Measurements from ENCODE around the gene SCLY. TPM values are rescaled to one million over a fixed set of nuclear protein-coding genes. Genes with fewer than 3 reads are reported as not detected.

SCLY gene
- total RNA-seq, 1 donor from 2014 or later = 49.2 TPM

- no peak within 1 kb of the TSS for H3K27ac Mint-ChIP-seq
- no peak for DNase-seq (ENCODE audit: low spot score, unreplicated experiment)
- H3K4me3 Mint-ChIP-seq (ENCODE audit: low read depth) = no peak within 1 kb of the TSS
Observed at GRCh38 chr2:238100049-238100820, 39.4 kb downstream of the SCLY start, which contains the start of gene ESPNL. Gene ESPNL (plus strand): TSS chr2:238100340. CDS start chr2:238100420, 80 bp downstream.

DNA sequence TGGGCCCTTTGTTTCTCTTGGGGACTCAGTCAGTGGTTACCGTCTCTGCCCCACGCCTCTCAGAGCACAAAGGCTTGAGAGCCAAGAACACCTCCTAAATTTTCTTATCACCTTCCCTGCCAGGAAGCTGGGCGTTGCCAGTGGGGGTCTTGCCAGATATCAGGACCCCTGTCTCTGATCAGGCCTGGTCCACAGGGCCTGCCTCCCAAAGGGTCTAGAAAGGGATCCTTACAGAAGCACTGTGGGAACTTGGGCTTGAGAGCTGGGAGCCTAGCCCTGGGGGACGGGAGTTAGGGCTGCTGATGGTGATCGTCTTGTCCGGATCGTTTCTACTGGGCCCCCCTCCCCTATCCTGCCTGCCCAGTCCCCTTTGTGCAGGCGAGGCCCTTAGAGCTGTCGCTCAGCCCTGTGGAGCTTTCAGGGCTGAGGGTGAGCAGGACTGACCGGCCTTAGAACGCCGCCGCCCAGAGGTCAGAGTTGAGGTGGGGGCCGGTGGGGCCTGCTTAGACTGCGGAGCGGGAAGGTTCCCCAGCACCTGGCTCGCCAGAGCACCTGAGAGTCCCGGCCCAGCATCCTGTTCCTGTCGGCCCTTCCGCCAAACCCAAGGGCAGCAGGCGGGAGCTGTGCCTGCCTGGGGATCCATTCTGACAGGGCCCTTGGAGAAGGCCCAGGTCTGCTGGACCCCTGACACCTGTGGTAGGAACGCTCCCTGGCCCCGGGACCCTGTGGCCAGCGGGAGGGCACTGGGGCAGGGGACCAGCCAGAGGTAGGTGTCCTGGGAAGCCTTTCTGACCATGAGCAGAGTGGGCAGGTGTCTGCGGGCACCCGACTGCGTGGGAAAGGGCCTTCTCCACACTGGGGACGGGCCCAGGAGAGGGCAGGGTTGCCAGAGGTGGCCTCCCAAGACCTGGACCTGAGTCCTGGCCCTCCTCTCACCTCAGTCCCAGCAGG is 40.3 kb downstream of the SCLY start:
- no peak for DNase-seq (ENCODE audit: low spot score, unreplicated experiment)
- TF ChIP-seq CTCF (IDR thresholded peaks at IDR 0.05; ENCODE audit: unreplicated experiment) = no peak
- peaks cover 5% of the 10 kb centered on the region for H3K36me3 Mint-ChIP-seq (ENCODE audit: insufficient read depth)
- H3K27me3 Mint-ChIP-seq = no peaks in the 10 kb centered on the region
- H3K9me3 Mint-ChIP-seq (ENCODE audit: low read depth) = no peaks in the 10 kb centered on the region
- H3K27ac Mint-ChIP-seq = no peak overlapping the region
- no peak overlapping the region for H3K4me3 Mint-ChIP-seq (ENCODE audit: low read depth)
- peaks cover 1% of the 10 kb centered on the region for H3K4me1 Mint-ChIP-seq (ENCODE audit: low read depth)

More at GRCh38 chr2:238100049-238100820, 39.4 kb downstream of the SCLY start, which contains the start of gene ESPNL:
- H3K27me3 Mint-ChIP-seq = no peaks in the 10 kb centered on the region
- H3K4me1 Mint-ChIP-seq (ENCODE audit: low read depth) = peaks cover 1% of the 10 kb centered on the region
- TF ChIP-seq CTCF (IDR thresholded peaks at IDR 0.05; ENCODE audit: unreplicated experiment) = no peak
- peaks cover 5% of the 10 kb centered on the region for H3K36me3 Mint-ChIP-seq (ENCODE audit: insufficient read depth)
- H3K9me3 Mint-ChIP-seq (ENCODE audit: low read depth) = no peaks in the 10 kb centered on the region

DNA sequence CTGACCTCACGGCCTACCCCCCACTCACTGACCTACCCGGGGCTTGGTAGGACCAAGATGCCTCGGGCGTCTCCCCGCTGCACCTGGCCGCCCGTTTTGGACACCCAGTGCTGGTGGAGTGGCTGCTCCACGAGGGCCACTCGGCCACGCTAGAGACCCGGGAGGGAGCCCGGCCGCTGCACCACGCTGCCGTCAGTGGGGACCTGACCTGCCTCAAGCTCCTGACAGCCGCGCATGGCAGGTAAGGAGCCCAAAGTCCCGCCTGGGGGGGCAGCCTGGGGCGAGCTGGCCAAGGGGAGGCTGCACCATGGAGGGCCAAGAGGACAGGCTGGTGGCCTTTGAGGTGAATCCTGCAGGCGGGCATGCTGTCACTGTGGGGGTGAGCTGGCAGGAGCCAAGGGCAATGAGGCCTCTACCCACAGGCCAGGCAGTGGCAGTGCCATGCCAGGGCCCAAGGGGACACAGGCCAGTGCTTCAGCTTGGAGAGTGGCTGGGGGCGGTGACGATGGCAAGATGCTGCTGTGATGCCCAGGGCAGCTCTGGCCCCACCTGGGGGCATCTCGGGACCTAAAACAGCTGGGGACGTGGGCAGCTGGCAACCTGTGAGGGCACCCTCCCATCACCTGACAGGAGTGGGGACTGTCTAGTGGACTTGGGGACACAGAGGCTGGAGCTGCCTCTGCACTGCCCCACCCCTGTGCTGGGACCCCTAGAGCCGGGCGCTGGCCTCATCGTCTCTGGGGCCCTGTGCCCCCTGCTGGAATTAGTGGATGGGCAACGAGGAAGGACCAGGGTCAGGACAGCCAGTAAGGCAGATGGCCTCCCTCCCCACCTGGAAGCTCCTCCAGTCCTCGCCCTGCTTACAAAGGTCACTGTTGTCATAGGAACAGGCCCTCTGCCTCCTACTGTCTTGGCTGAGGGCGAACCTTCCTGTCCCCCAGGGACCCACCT is 41.4 kb downstream of the SCLY start:
- DNase-seq (ENCODE audit: low spot score, unreplicated experiment) = no peak
- Mint-ChIP-seq H3K4me1 (ENCODE audit: low read depth) (peaks cover 1% of the 10 kb centered on the region), H3K4me3 (ENCODE audit: low read depth) (no peak overlapping the region)

DNA sequence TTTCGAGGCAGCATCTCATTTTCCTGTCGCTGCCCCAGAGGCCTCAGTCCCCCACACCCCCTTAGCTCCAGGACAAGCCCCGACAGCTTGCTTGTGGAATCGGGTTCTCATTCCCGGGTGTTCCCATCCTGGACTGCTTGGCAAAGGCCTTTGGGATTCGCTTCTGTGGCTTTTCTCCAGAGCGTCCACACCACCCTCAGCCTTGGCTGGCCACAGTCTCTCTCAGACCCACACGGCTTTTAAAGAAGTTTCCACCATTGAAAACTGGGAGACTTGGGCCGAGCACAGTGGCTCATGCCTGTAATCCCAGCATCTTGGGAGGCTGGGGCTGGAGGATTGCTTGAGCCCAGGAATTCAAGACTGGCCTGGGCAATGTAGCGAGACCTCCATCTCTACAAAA is 42.1 kb downstream of the SCLY start:
- Mint-ChIP-seq H3K36me3 (ENCODE audit: insufficient read depth) (peaks cover 2% of the 10 kb centered on the region), H3K4me1 (ENCODE audit: low read depth) (peaks cover 2% of the 10 kb centered on the region), H3K27me3 (no peaks in the 10 kb centered on the region)

More for the DNA sequence above, 41.4 kb downstream of the SCLY start:
- no peaks in the 10 kb centered on the region for H3K9me3 Mint-ChIP-seq (ENCODE audit: low read depth)
- H3K27me3 Mint-ChIP-seq = no peaks in the 10 kb centered on the region
- peaks cover 3% of the 10 kb centered on the region for H3K36me3 Mint-ChIP-seq (ENCODE audit: insufficient read depth)
- TF ChIP-seq CTCF (IDR thresholded peaks at IDR 0.05; ENCODE audit: unreplicated experiment) = no peak
- no peak overlapping the region for H3K27ac Mint-ChIP-seq

More for the DNA sequence above, 42.1 kb downstream of the SCLY start:
- no peak overlapping the region for H3K27ac Mint-ChIP-seq
- H3K9me3 Mint-ChIP-seq (ENCODE audit: low read depth) = no peaks in the 10 kb centered on the region
- no peak for TF ChIP-seq CTCF (IDR thresholded peaks at IDR 0.05; ENCODE audit: unreplicated experiment)
- no peak overlapping the region for H3K4me3 Mint-ChIP-seq (ENCODE audit: low read depth)
- DNase-seq (ENCODE audit: low spot score, unreplicated experiment) = no peak

Measured in progenitor cell of endocrine pancreas (in vitro differentiated cells).